HT-29 (cell line): ENCODE results near the gene ARL10. TPM values are rescaled to one million over a fixed set of nuclear protein-coding genes. Genes with fewer than 3 reads are reported as not detected.

ENCODE experiments used
- DNase-seq: peaks from one replicate; pipeline ENCODE4 v3.0.0-alpha.2; 2015; ENCODE audit warnings: low spot score
- total RNA-seq: library from RNA; depleted of rRNA; stranded (reverse); fragments of >200 nt; shearing (Covaris generic); gene quantifications from 2 replicates; pipeline ENCODE4 v1.2.3, GENCODE V29; 2014; rRNA removed

ARL10 gene, protein sequence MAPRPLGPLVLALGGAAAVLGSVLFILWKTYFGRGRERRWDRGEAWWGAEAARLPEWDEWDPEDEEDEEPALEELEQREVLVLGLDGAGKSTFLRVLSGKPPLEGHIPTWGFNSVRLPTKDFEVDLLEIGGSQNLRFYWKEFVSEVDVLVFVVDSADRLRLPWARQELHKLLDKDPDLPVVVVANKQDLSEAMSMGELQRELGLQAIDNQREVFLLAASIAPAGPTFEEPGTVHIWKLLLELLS
- total RNA-seq: 0.03 TPM in 1 of 2 replicates, not detected in the other

DNA sequence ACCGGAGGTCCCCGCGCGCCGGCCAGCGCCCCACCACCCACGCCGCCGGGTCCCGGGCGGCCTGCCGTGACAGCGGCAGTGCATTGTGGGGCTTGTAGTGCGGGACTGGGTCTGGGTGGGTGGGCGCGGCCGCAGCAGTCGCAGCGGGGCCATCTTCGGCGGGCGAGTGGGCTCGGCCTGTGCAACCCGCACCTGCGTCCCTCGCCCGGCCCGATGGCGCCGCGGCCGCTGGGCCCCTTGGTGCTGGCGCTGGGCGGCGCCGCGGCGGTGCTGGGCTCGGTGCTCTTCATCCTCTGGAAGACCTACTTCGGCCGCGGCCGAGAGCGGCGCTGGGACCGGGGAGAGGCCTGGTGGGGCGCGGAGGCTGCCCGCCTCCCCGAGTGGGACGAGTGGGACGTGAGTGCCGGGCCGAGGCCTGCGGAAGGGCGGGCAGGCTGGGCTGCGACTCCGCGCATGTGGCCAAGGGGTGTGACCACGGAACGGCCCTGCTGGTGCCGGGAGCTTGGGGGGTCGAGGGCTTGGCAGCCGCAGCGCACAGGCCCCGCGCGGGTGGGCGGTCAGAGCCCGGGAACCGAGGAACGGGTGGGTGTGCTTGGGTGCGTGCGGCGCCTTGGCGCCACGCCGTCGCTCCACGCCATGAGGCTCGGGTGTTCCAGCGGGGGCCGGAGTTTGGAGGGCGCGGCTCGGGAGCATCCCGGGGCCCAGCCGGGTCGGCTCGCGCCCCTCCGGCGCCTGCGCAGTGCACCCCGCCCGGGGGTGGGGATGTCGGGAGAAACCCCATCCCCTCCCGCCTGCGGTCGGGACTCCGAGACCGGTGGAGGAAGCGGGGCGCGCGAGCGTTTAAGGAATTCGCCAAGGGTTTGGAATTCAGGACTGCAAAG lies at the start of gene ARL10:
Gene ARL10, plus strand, starts transcription at position 137 of the 881 bp plus-strand sequence. Its CDS starts 77 bp downstream, at position 214.
- DNase-seq: no peak

DNA sequence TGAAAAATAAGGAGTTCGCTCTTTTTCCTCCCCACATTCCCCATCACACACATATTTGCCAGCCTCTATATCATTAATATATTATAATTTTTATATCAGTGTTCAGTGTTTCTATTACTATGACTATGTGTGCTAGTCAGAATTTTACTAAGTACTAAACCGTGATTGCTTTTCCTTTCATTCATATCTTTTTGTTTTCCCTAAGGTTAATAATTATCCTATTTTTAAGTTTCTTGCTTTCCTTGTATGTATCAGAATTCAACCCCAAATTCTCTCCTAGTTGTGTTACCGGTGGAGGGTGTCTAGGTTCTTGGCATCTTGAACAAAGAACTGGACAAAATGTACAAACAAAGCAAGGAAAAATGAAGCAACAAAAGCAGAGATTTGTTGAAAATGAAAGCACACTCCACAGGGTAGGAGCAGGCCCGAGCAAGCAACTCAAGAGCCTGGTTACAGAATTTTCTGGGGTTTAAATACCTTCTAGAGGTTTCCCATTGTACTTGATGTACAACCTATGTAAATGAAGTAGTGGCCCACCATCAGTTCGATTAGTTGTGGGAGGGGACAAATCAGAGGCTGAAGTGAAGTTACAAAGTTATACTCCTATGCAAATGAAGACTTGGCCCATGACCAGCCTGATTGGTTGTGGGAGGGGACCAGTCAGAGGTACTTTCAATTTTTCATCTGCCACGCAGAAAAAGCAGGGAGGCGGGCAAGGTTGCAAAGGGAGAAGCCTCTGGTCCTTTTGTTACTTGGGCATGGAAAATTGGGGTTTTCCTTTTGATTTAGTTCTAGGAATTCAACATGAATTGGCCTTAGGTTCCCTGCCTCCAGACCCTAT lies 47.5 kb upstream of the ARL10 start:
- DNase-seq: no peak

DNA sequence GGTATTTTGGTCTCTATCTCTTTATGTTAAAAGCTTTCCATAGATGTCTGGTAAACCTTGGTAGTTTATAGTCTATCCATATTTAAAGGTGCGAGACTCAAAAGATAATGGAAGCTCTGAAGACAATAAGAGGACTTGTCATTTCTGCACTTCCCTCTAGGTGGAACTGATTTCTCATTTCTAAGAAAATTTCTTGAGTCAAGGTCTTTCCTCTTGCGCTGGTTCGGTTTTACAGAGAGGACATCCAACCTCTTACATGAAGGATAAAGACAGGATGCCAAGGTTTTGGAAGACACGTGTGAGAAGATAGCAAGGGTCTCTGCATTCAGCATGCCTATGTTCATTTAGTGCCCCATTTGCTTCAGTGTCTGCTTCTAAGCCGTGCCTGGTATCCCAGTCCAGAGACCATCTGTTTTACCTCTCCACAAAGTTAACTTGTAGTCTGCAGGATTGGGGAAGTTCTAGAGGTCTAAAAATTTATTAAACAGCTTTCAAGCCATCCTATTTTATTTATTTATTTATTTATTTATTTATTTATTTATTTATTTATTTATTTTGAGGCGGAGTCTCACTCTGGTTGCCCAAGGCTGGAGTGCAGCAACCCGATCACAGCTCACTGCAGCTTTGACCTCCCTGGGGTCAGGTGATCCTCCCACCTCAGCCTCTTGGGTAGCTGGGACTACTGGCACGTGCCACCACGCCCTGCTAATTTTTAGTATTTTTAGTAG lies 45.3 kb upstream of the ARL10 start:
- DNase-seq: peak; percentile 18

DNA sequence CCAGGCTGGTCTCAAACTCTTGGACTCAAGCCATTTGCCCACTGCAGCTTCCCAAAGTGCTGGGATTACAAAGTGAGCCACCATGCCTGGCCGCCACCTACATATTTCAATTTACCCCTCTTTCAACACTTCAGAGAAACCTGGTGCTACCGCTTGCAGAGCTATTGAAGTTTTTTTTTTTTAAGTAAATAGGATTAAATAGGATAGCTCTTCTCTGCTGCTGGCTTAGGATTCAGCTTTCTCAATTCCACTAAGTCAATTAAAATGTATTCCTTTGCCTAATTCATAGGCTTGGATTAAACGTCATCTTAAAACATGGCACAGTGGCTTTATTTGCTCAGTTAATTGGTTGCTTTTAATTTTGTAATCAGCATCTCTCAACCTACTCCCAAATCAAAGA lies 44.7 kb upstream of the ARL10 start:
- no peak for DNase-seq

DNA sequence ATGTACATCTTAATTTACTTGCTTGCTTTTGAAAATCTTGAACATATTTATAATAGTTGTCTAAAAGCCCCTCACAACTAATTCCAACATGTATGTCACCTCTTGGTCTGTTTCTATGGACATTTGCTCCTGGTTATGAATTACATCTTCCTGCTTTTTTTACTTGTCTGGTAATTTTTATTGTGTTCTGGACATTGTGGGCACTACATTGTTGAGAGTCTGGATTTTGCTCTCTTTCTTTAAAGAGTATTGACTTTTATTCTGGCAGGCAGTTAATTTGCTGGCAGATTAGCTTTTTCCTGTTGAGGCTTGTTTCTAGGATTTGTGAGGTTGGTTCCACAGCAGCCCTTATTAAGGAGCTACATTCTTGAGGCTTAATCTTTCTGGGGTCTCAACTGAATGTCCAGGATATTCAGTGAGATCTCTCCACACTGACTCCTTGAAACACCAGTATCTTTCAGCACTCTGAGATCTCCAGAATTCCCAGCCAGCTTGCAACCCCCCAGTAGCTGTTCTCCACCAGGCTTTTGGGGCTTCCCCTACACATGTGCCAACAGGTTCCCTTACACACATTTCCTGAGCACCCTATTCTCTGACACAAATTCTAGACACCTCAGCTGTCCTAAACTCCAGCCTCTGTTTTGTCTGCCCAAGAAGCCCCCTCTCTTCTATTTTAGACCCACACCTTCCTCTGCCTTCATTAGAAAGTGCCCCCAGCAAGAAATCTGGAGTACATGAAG lies 31.1 kb upstream of the ARL10 start:
- DNase-seq: no peak

DNA sequence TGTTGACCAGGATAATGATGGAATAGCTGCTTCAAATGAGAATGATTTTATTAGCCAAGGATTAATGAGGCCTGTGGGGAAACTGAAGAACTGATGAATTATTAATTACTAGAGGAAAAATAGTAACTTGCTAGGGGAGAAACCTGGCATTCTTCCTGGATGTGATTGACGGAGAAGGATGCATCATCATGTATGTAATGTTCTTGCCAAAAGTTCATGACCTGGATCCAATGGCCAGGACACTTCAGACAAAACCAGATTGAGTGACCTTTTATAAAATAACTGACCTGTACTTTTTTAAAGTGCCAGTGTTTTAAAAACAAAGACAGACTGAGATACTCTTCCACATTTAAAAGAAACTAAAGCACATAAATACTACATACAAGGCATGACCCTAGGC lies 27.4 kb upstream of the ARL10 start:
- no peak for DNase-seq

DNA sequence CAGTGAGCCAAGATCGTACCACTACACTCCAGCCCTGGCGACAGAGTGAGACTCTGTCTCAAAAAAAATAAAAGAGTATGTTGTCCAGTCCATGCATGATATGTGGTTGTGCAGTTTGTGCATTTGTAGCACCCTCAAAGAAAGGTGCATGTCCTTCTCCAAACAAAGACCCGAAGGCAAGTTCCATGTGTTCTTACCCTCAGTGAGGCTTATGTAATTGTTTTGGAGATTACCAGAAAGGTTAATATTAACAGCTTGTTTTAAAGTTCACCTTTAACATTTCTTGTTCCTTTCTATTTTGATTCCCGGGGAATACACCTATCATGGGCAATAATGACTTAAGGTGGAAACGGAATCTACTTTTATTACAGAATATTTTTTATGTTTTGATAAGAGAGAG lies 26.0 kb upstream of the ARL10 start:
- DNase-seq: no peak

DNA sequence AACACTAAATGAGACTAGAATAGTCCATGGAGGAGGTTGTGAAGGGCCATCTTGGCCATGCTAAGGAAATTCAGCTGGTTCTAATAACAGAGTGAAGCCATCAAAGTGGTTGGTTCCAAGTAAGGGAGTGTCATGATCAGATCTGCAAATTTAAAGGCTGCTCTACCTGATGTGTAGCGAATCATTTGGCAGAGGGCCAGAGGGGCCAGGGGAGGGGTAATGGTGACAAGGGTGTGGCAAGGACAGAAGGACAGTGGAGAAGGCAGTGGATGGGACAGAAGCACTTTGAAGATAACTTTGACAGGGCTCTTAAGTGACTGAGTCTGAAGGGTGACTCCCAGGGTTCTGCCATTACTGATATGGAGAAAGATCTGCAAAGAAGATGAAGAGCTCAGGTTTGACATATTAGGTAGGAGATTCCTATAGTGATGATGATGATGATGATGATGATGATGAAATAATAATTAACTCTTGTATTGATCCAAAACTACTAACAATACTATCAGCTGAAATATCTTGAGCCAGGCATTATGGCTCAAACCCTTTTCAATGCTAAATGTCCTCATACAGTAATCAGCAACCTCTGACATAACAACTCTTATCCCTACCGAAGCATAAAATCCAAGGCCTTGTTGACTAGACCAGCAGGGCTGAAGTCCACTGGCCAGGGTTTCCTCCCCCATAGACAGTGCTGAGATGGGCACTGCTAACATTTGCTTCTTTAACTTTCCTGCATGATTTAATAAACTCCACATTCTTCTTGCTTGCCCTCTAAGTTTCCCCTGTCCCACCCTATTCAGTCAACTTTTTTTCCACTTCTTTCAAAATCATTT lies 23.7 kb upstream of the ARL10 start:
- no peak for DNase-seq

DNA sequence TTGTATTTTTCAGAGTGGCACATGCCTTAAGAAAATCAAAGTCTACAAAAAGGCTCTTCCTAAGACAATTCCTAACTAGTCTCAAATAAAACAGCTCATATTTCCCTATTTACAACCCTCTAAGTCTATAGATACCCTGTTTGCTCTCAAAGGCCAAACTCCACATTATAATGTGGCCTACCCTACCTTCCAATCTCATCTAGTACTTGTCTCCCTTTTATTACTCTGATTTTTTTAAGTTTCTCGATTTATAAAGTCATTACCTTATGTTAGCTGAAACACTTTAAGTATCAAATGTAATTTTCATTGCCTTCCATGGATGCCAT lies 23.2 kb upstream of the ARL10 start:
- no peak for DNase-seq

DNA sequence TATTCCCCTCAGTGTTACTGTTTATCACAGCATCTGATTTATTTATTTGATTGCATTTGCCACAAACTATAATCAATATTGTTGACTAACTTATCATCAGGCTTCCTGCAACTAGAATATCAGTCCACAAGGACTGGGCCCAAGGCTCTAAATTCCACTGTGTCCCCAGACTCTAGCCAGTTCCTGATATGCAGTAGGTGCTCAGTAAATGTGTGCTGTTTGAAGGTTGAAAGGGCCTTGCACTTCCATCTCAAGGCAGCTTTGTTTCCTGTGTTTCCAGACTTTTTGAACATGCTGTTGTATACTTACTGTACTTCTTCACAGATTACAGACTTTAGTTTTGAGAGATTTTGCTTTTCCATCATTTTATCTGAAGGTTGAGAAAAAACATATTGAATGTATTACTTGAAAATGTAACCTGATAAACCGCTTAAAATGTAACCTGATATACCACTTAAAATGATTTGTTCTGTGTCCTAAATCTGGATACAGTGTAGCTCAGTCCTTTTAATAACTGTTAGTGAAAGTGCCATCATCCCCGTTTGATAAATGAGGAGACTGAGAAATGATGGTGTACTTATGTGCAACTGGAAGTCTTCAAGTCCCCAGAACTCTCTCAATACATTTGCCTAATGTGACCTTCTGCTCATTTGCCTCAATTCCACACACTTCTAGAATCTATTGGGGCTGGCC lies 22.4 kb upstream of the ARL10 start:
- DNase-seq: no peak

DNA sequence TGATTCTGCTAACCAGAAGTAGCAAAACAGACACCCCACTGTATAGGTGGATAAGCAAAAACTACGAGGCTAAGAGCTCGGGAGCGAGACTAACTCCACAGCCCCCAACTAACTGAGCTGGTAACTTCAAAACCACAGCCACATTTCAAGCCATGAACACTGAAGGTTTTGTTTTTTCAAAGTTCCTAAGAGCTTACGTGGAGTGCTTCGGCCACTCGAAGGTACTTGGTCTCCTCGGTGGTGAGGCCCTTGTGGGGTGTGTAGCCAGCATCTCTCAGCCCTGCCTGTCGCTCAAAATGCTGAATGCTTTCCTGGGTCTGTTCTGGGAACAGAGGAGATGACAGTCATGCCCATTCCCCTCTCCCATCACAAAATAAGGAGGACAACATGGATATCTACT lies 14.9 kb upstream of the ARL10 start:
- no peak for DNase-seq

DNA sequence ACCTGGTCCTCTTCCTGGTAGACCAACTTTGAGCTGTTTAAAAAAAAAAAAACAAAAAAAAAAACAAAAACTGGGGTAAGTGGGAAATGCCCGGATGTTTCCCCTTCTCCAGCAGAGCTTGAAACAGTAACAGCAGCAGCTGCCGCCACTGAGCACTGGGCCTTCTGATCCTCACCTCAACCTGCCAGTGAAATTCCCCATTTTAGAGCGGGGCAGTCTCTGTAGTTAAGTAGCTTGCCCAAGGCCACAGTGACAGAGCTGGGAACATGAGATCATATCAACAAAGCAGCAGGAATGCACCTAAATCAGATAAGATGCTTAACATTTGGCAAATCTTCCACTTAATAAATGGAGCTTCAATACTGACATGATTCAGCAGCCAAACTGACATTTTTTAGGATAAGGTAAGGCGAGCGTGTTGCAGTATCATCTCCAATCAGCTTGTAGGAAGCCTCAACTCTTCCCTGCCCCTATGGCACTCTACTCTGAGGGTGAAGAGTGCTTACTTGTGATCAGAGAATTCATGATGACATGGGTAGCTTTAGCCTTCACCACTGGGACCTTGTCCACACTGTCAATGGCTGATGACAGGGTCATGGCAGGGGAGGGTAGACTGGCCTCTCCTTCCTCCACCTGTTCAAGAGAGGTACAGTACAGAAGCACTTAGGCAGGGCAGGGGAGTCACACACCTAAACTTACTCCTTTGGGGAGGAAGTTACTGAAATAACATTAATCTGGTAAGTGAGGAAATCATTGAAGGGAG lies 13.0 kb upstream of the ARL10 start:
- DNase-seq: no peak

DNA sequence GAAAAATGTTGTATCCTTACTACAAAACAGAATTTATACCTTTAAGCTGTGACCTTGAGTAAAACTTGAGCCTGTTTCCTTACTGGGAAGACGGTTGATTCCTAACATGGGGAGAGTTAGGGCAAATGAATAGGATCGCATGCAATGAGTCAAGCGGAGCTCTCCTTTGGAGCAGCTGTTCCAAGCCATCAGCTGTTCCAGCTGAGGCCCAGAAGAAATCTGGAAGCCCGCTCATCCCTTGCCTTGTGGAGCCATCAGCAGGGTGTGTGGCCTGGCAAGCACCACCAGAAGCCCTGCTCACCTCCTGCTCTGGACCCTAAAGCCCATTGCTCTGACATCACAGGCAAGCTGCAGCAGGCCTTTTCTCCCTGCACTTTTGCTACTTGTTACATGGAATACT lies 11.8 kb upstream of the ARL10 start:
- no peak for DNase-seq

DNA sequence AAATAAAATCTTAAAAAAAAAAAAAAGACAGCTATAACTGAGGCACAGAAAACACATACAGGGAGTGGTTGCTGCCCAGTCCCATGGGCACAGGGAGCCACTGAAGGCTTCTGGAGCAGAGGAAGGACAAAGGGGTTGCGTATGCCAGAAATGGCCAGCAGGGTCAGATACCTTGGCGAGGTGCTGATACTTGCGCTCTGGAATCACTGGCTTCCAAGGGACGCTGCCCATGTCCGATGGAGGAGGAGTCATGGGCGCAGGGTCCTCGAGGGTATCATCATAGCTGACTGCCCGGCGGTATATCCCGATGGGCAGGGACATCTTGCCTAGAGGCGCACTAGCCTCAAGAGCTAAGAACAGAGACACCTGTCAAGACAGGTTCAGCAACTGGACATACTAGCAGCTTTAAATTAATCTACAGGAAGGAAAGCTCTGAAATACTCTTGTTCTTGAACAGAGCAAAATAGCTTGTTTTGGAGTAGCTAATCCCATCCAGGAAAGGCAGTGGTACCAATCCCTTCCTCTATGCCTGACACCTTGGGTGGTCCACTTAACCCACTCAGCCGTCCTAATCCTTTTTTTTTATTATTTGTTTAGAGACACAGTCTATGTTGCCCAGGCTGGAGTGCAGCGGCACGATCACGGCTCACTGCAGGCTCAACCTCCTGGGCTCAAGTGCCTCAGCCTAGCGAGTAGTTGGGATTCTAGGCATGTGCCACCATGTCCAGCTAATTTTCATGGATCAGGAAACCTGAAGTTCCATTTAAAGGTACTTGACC lies 9.7 kb upstream of the ARL10 start:
- no peak for DNase-seq

DNA sequence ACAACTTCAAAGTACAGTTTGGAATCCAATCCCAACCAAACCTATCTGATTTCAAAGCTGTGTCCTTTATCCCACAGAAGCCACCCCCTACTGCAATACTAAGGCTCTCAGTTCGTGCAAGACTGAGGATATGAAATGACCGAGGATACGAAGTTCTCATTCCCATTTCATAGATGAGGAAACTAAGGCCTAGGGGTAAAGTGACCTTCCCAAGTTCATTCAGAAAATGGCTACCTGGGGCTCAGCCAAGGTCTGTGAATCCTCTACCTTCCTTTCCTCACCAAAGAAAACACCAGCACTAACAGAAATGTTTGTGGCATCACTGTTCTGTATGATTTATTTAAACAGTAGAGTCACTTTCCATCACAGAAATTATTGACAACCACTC lies 9.1 kb upstream of the ARL10 start:
- no peak for DNase-seq

DNA sequence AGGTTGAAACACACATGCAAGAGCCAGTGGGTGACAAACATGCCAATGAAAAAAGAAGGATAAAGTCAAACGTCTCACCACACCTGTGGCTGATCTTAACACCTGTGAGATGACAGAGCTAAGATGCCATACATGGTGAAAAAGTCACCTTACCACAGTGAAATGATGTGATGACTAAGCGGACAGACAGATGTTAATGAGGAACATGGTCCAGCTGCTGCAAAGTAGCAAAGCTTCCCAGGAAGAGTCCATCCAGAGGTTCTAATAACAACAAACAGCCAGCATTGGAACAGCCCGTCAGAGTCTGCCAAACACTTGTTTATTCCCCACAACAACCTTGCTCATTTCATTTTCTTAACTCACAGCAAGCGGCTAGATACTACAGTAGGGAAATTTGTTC lies 5.6 kb upstream of the ARL10 start:
- no peak for DNase-seq

DNA sequence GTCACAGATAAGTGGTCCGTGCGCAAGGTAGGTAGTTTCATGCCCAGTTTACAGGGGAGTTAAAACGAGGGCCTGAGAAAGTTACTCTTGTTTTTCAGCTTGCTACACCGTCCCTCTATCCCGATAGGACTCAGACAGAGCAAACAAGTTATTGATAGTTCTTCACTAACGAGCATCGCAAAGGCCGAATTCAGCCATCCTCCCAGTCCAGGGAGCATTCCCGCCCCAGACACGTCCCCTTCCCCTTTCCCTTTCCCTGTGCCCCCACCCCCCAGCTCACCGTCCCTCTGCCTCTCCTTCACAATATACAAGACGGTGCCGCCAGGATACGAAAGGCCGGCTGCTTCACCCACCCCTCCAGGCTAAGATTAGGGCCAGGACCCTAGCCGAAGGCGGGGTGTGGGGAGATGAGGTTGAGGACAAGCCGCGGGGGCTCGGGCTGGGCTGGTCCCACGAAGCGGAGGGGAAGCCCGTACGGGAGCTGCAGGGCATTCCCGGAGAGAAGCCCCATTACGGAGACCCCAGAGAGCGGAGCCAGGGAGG lies 4.3 kb upstream of the ARL10 start:
- peak; percentile 7 for DNase-seq
